IMR-90 (cell line): ENCODE data around the gene NFASC.

Experiments used
- CEBPB ChIP-seq: IDR thresholded peaks from 2 replicates; pipeline ENCODE4 v1.6.1; 2012; ENCODE audit warnings: low read depth, low read length, improper control_type of control experiment
- CTCF ChIP-seq: conservative IDR thresholded peaks from 2 replicates; pipeline ENCODE4 v1.5.1; 2012; ENCODE audit warnings: mild to moderate bottlenecking, low read depth, low read length, improper control_type of control experiment
- MAFK ChIP-seq: IDR thresholded peaks from 2 replicates; pipeline ENCODE4 v1.6.1; 2012; ENCODE audit warnings: low read depth, low read length, improper control_type of control experiment
- MAZ ChIP-seq: IDR thresholded peaks from 2 replicates; pipeline ENCODE4 v1.6.1; 2012; ENCODE audit warnings: low read depth, mild to moderate bottlenecking, low read length, improper control_type of control experiment, moderate library complexity, borderline replicate concordance
- MXI1 ChIP-seq: IDR thresholded peaks from 2 replicates; pipeline ENCODE4 v1.6.1; 2012; ENCODE audit warnings: low read depth, mild to moderate bottlenecking, low read length, moderate library complexity, borderline replicate concordance
- NFE2L2 ChIP-seq: fragments of 150-350 bp; IDR thresholded peaks from 2 replicates; pipeline ENCODE4 v1.6.1; 2016; ENCODE audit warnings: low read depth, mild to moderate bottlenecking, low read length
- POLR2A ChIP-seq: IDR thresholded peaks from 2 replicates; pipeline ENCODE4 v1.6.1; 2012; ENCODE audit warnings: mild to moderate bottlenecking, low read depth, low read length
- RAD21 ChIP-seq: IDR thresholded peaks from 2 replicates; pipeline ENCODE4 v1.6.1; 2012; ENCODE audit warnings: low read length, improper control_type of control experiment
- RCOR1 ChIP-seq: IDR thresholded peaks from 2 replicates; pipeline ENCODE4 v1.6.1; 2012; ENCODE audit warnings: mild to moderate bottlenecking, low read length, improper control_type of control experiment; ENCODE audit not compliant: insufficient replicate concordance
- RFX5 ChIP-seq: IDR thresholded peaks from 2 replicates; pipeline ENCODE4 v1.8.0; 2012; ENCODE audit warnings: low read depth, mild to moderate bottlenecking, low read length, moderate library complexity
- SMC3 ChIP-seq: fragments of 150-350 bp; IDR thresholded peaks from 2 replicates; pipeline ENCODE4 v1.6.1; 2016; ENCODE audit warnings: low read depth, mild to moderate bottlenecking, antibody characterized with exemption, low read length, moderate library complexity
- USF2 ChIP-seq: fragments of 150-350 bp; IDR thresholded peaks from 2 replicates; pipeline ENCODE4 v1.6.1; 2017; ENCODE audit warnings: mild to moderate bottlenecking, antibody characterized with exemption, low read length, low read depth

- no peak for TF ChIP-seq CTCF
- TF ChIP-seq CEBPB = no peak
- no peak for TF ChIP-seq POLR2A
- no peak for TF ChIP-seq NFE2L2
- TF ChIP-seq SMC3 = no peak
- TF ChIP-seq MXI1 = no peak
- no peak for TF ChIP-seq RFX5
- no peak for TF ChIP-seq MAZ
- TF ChIP-seq RCOR1 = no peak
- TF ChIP-seq RAD21 = no peak
- no peak for TF ChIP-seq MAFK
- no peak for TF ChIP-seq USF2
Observed at GRCh38 chr1:204979306-204979705, 108.6 kb downstream of the NFASC start.
